H1 (cell line): ENCODE results near the gene FHIT. TPM values are rescaled to one million over a fixed set of nuclear protein-coding genes. Genes with fewer than 3 reads are reported as not detected.

Experiments used
- BCL11A ChIP-seq, 2 experiments: IDR thresholded peaks; one replicate each; pipeline ENCODE4 v1.6.1; 2011; ENCODE audit warnings: low read depth in 2 of 2, low read length in 2 of 2, mild to moderate bottlenecking in 2 of 2
- CHD7 ChIP-seq: fragments of 300-600 bp; sonication (generic); IDR thresholded peaks from 2 replicates; pipeline ENCODE4 v1.7.1; 2012; ENCODE audit warnings: low read length, moderate library complexity, mild to moderate bottlenecking, inconsistent platforms; ENCODE audit not compliant: insufficient replicate concordance
- KDM1A ChIP-seq: fragments of 200-600, 300-600 bp; sonication (generic); IDR thresholded peaks from 2 replicates; pipeline ENCODE4 v1.7.1; 2016; ENCODE audit warnings: mild to moderate bottlenecking, low read length, borderline replicate concordance
- TAF1 ChIP-seq: IDR thresholded peaks from 2 replicates; pipeline ENCODE4 v1.6.1; 2011; ENCODE audit warnings: mild to moderate bottlenecking, low read depth, low read length
- TAF7 ChIP-seq: optimal IDR thresholded peaks from 2 replicates; pipeline ENCODE3; 2011; ENCODE audit warnings: low read depth, mild to moderate bottlenecking, inconsistent platforms, low read length, moderate library complexity, borderline replicate concordance
- TBP ChIP-seq: IDR thresholded peaks from 2 replicates; pipeline ENCODE4 v1.6.1; 2011; ENCODE audit warnings: low read depth, low read length, improper control_type of control experiment
- polyA plus RNA-seq, 7 experiments: library from polyadenylated mRNA; depleted of rRNA in 3 of 7; stranded (reverse) in 5 of 7; unstranded in 2 of 7; fragments of >200 nt in 5 of 7; fragments of 200-250 nt in 2 of 7; gene quantifications; 1 replicate in 5 of 7; 2 replicates in 1 of 7; 4 replicates in 1 of 7; pipeline versions ENCODE4 v1.2.1 to v1.2.3, GENCODE V29; 2011 to 2013; ENCODE audit warnings: missing spikeins in 2 of 7, mixed read lengths in 2 of 7
- total RNA-seq: library from RNA; stranded (reverse); fragmentation: NEBNext Ultra II Directional; extraction: Animal tissue kit (Norgen Biotek cat#: 25700); gene quantifications from 2 replicates; pipeline ENCODE4 v1.2.1, GENCODE V29; 2021

FHIT gene
- total and polyA plus RNA-seq, 2 of the 8 experiments (the other 6 are each of a cell fraction or from before 2014, with no cell fraction given): 1.2 to 3.2 TPM

GRCh38 chr3:61117045-61117898 lies 134.0 kb downstream of the FHIT start (continued):
- TF ChIP-seq TAF7 (no peak), KDM1A (no peak), TBP (no peak), CHD7 (no peak), BCL11A (IDR thresholded peaks at IDR 0.05; ENCODE audit: low read depth in 2 of 2, low read length in 2 of 2) (no peak), TAF1 (no peak)
